ENCODE results near the gene CTCFL.

DNA sequence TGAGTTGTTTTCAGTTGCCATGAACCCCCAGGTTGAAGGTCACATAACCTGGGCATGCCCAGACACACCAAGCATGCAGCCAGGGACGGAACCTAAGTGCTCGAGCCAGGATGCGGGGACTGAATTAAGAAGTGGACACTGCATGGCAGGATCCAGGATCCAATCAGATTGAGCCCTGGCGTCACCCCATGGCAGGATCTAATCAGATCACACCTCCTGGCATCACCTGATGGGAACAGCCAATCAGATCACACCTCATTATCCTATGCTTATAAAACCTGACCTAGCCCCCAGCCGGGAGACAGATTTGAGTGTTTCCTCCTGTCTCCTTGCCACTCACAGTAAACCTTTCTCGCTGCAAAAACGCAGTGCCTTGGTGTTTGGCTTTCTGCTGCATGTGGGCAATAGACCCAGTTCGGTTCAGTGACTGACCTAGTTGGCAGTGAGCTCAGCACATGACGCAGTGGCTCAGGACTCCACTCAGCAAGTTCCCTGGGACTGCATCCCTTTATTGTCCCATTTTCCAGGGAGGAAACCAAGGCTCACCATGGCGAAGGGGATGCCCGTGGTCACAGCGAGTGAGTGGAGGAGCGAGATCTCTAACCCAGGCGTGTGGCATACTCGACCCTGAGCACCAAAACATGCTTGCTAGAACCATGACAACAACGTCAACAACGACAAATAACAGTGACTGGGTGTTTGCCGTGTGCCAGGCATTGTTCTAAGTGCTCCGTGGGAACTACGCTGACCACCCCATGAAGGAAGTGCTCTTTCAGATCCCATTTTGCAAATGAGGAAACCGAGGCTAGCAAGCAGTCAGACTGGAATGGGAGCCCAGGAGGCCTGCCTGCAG, 67.5 kb downstream of the CTCFL start:
- TF ChIP-seq EZH2phosphoT487 (IDR thresholded peaks at IDR 0.05; ENCODE audit: insufficient read depth, low read depth) (no peak), EZH2 (IDR thresholded peaks at IDR 0.05; ENCODE audit: insufficient read depth, poor library complexity, severe bottlenecking) (no peak)

Data from GM23248 (cell line).